Rectal smooth muscle tissue (tissue), 1 donor: ENCODE measurements around the gene CPM.

Experiments
- H3K27ac ChIP-seq: one replicate; pipeline ENCODE4 v1.7.0; 2013; ENCODE audit warnings: low read depth, low read length, inconsistent platforms
- H3K27me3 ChIP-seq: one replicate; pipeline ENCODE4 v1.7.0; 2013; ENCODE audit warnings: low read length; ENCODE audit not compliant: control insufficient read depth, insufficient read depth
- H3K36me3 ChIP-seq: one replicate; pipeline ENCODE4 v1.7.0; 2013; ENCODE audit warnings: low read length; ENCODE audit not compliant: control insufficient read depth, insufficient read depth
- H3K4me1 ChIP-seq: one replicate; pipeline ENCODE4 v1.7.0; 2013; ENCODE audit warnings: low read length; ENCODE audit not compliant: control insufficient read depth, insufficient read depth
- H3K4me3 ChIP-seq: one replicate; pipeline ENCODE4 v1.7.0; 2013; ENCODE audit warnings: low read length
- H3K9ac ChIP-seq: one replicate; pipeline ENCODE4 v1.7.0; 2013; ENCODE audit warnings: low read length

CPM gene

GRCh38 chr12:68913682-68914081 lies 19.3 kb downstream of the CPM start:
- H3K27me3 ChIP-seq, result no peaks in the 10 kb centered on the region
- no peak overlapping the region for H3K4me3 ChIP-seq
- H3K27ac ChIP-seq, result no peak overlapping the region
- no peaks in the 10 kb centered on the region for H3K4me1 ChIP-seq
- H3K9ac ChIP-seq, result no peak overlapping the region
- H3K36me3 ChIP-seq, result no peaks in the 10 kb centered on the region

DNA sequence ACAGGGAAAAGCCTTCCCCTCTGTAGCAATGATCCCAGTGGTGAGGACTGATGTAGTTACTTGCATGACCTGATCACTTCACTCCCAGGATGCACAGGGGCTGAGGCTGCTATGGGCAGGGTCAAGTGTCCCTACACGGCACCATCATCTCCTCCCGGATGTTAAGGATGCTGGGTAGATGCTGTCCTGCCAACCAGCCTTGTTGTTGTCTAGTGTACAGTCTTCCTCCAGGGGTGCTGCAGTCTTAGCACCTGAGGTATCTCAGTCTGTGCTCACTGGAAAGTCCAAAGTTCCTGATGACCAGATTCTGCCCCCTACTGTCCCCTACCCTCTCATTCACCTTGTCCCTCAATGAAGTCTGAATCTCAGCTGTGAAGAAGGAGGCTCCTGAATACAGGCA lies 20.1 kb downstream of the CPM start:
- no peak overlapping the region for H3K27ac ChIP-seq

DNA sequence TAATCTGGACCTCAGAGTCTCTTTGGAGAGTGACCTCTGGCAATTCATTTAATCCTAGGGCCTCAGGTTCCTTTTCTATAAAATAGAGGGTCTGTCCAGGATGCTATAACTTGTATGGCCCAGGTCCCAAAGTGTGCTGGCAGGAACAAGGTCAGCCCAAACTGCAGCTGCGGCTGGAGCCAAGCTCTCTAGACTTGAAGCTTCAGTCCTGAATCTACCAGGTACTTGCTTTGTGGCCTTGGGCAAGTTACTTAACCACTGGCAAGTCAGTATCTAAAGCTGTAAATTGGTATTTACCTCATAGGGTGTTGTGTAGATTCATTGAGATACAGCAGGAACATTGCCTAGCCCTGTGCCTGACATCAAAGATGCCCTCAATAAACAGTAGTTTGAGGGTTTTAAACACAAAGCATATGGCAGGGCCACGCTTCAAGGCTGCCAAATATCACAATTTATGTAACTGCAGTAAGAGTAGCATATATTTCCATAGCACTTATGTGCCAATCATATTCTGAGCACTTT lies 21.7 kb downstream of the CPM start:
- no peak overlapping the region for H3K27ac ChIP-seq
- no peak overlapping the region for H3K4me3 ChIP-seq
- no peaks in the 10 kb centered on the region for H3K4me1 ChIP-seq
- H3K9ac ChIP-seq, result no peak overlapping the region
- no peaks in the 10 kb centered on the region for H3K36me3 ChIP-seq
- H3K27me3 ChIP-seq, result no peaks in the 10 kb centered on the region

More for the DNA sequence above, 20.1 kb downstream of the CPM start:
- H3K4me1 ChIP-seq, result no peaks in the 10 kb centered on the region
- no peak overlapping the region for H3K4me3 ChIP-seq
- no peaks in the 10 kb centered on the region for H3K27me3 ChIP-seq
- no peaks in the 10 kb centered on the region for H3K36me3 ChIP-seq
- H3K9ac ChIP-seq, result no peak overlapping the region

DNA sequence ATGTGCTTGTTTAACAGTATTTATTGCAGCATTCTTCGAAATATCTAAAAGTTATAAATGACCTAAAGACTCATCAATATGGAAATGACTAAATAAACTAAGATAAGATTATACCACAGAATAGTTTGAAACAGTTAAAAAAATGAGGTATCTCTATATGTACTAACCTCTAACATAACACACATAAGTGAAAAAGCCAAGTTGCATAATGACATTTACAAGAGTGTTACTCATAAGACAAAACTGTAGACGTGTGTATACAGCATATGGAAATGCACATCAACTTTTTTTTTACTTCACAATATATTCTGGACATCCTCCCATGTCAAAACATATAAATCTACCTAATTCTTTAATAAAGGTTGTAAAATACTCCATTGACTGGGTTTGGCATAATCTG lies 22.8 kb downstream of the CPM start:
- no peak overlapping the region for H3K27ac ChIP-seq
- no peaks in the 10 kb centered on the region for H3K36me3 ChIP-seq
- H3K27me3 ChIP-seq, result no peaks in the 10 kb centered on the region
- H3K9ac ChIP-seq, result no peak overlapping the region
- no peak overlapping the region for H3K4me3 ChIP-seq
- H3K4me1 ChIP-seq, result no peaks in the 10 kb centered on the region

DNA sequence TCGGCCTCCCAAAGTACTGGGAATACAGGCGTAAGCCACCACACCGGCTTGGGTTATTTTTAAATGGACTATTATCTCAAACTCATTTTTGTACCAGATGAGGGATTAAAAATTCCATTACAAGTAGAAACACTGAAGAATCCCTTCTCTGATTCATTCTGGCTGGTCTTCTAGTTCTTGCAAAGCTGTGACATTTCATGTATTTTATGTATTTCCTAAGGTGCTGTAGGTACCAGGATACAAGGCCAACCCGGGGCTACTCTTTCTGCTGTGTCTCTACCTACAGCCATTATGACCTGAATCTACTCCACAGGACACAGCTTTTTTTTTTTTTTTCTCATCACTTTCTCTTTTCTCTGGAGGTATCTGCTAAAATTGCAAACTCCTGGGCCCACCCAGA lies 24.9 kb downstream of the CPM start:
- Histone ChIP-seq H3K9ac (no peak overlapping the region), H3K4me3 (no peak overlapping the region), H3K27me3 (no peaks in the 10 kb centered on the region), H3K4me1 (no peaks in the 10 kb centered on the region), H3K27ac (no peak overlapping the region), H3K36me3 (no peaks in the 10 kb centered on the region)

DNA sequence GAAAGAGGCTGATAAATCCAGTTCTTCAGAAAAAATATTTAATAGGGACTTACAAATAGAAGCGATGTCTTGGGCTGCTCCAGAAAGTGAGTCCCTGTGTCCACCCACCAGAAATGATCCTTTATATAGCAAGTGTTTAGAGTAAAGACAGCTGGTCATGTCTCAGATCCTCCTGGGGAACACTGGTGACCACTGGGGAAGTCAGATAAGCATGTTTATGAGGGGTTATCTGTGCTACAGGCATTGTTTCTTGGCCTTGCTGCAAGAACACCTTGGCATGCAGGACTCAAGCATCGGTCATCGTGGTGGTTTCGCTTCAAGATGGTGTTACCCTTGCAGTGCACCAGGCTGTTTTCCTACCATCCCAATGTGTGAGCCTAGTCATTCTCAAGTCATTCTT lies 27.2 kb downstream of the CPM start:
- Histone ChIP-seq H3K36me3 (no peaks in the 10 kb centered on the region), H3K27me3 (no peaks in the 10 kb centered on the region), H3K9ac (no peak overlapping the region), H3K27ac (no peak overlapping the region), H3K4me1 (no peaks in the 10 kb centered on the region), H3K4me3 (no peak overlapping the region)

GRCh38 chr12:68904351-68904962 lies 28.5 kb downstream of the CPM start:
- Histone ChIP-seq H3K9ac (no peak overlapping the region), H3K36me3 (no peaks in the 10 kb centered on the region), H3K4me3 (no peak overlapping the region), H3K4me1 (no peaks in the 10 kb centered on the region), H3K27me3 (no peaks in the 10 kb centered on the region), H3K27ac (no peak overlapping the region)

- no peak overlapping the region for H3K27ac ChIP-seq
- H3K9ac ChIP-seq, result no peak overlapping the region
- H3K27me3 ChIP-seq, result no peaks in the 10 kb centered on the region
- H3K36me3 ChIP-seq, result no peaks in the 10 kb centered on the region
- H3K4me3 ChIP-seq, result no peak overlapping the region
- H3K4me1 ChIP-seq, result no peaks in the 10 kb centered on the region
These were observed 29.5 kb downstream of the CPM start for GRCh38 chr12:68903511-68903910.

DNA sequence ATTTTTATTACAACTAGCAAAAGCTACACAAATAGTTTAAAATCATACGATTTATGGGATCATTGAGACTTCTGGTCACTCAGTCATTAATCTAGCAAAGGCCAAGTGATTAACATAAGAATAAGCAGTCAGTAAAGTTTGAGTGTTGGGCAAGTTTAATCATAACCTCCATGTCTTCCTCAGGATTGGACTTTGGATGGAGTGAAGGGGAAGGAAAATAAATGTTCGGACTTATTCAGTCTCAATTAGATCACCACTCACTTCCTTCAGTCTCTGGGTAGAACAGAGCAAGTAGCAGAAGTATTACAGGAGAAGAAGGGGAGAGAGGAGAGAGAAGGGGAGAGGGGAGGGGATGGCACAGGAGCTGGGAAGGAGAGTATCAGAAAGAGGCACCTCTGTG lies 31.4 kb downstream of the CPM start:
- H3K27ac ChIP-seq, result no peak overlapping the region
- H3K36me3 ChIP-seq, result no peaks in the 10 kb centered on the region
- H3K27me3 ChIP-seq, result no peaks in the 10 kb centered on the region
- H3K4me1 ChIP-seq, result no peaks in the 10 kb centered on the region
- no peak overlapping the region for H3K9ac ChIP-seq
- no peak overlapping the region for H3K4me3 ChIP-seq

GRCh38 chr12:68901145-68901544 lies 31.8 kb downstream of the CPM start:
- Histone ChIP-seq H3K4me1 (no peaks in the 10 kb centered on the region), H3K27me3 (no peaks in the 10 kb centered on the region)

GRCh38 chr12:68900241-68900640 lies 32.7 kb downstream of the CPM start:
- no peaks in the 10 kb centered on the region for H3K4me1 ChIP-seq
- no peaks in the 10 kb centered on the region for H3K27me3 ChIP-seq
- H3K36me3 ChIP-seq, result no peaks in the 10 kb centered on the region
- no peak overlapping the region for H3K27ac ChIP-seq
- no peak overlapping the region for H3K9ac ChIP-seq
- no peak overlapping the region for H3K4me3 ChIP-seq

More at GRCh38 chr12:68901145-68901544, 31.8 kb downstream of the CPM start:
- no peak overlapping the region for H3K27ac ChIP-seq
- H3K36me3 ChIP-seq, result no peaks in the 10 kb centered on the region
- no peak overlapping the region for H3K4me3 ChIP-seq
- H3K9ac ChIP-seq, result no peak overlapping the region

DNA sequence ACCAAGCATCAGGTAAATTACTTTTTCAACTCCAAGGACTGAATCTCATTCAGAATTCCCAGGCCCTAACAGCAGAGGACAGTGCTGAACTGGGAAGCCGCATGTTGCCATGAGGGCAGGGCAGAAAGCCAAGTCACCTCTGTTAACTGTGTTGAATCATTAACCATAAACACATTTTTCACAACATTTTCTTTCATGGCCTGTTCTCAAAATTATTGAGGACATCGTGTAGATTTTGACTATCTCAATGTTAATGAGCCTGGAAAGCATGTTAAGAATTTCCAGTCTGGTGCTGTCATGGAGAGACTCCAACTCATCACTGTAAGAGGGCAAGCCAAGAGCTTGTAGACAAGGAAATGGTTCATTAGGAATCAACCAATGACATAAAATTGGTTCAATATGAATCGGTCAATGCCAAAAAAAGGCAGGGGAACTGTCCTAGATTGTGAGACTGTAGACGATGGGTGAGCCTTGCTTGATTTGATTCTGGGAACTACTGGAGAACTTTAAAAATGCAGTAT lies 33.7 kb downstream of the CPM start:
- Histone ChIP-seq H3K27me3 (no peaks in the 10 kb centered on the region), H3K4me1 (no peaks in the 10 kb centered on the region), H3K9ac (no peak overlapping the region), H3K36me3 (no peaks in the 10 kb centered on the region), H3K4me3 (no peak overlapping the region), H3K27ac (no peak overlapping the region)

DNA sequence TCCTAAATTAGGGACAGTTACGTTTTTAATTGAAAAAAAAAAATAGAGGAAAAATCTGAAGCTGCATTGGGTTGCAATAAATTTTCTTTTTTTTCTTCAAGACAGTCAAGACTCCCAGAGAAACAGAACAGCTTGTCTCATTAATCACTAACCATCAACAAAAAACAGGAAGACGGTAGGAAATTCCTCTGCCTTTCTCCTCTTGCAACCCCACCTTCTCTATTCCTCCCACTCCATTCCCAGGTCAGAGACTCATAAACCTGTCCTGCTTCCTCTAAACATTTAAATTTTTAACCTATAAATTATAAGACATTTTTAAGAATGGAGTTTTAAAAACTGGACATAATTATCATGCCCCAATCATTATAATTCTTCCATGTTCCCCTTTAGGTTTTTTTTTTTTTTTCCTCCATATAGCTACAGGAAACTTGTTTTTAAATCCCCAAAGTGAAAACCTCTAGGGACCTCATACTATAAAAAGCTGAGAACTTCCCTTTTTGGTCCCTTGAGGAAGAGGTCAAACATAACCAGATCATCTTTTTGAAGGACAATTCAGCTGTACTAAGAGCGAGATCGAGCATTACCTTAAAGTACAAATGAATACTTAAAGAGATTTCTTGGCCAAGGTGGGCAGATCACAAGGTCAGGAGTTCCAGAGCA lies 36.0 kb downstream of the CPM start:
- Histone ChIP-seq H3K9ac (no peak overlapping the region), H3K27ac (no peak overlapping the region), H3K4me1 (no peaks in the 10 kb centered on the region), H3K36me3 (no peaks in the 10 kb centered on the region), H3K4me3 (no peak overlapping the region), H3K27me3 (no peaks in the 10 kb centered on the region)
